Measurements from ENCODE around the gene TMEM248.

DNA sequence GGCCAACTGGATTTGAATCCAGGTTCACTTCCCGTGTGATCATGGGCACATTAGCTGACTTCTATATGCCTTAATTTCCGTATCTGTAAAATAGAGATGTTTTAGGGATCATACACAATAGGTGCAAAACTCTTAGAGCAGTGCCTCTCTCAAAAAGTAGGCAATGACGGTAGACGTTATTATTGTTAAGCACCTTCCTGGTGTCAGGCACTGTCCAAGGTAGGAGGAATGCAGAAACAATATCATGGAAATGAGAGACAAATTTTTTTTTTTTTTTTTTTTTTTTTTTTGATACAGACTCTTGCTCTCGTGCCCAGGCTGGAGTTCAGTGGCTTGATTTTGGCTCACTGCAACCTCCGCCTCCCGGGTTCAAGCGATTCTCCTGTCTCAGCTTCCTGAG lies 8.1 kb downstream of the TMEM248 start:
- TF ChIP-seq, protein P1, sequence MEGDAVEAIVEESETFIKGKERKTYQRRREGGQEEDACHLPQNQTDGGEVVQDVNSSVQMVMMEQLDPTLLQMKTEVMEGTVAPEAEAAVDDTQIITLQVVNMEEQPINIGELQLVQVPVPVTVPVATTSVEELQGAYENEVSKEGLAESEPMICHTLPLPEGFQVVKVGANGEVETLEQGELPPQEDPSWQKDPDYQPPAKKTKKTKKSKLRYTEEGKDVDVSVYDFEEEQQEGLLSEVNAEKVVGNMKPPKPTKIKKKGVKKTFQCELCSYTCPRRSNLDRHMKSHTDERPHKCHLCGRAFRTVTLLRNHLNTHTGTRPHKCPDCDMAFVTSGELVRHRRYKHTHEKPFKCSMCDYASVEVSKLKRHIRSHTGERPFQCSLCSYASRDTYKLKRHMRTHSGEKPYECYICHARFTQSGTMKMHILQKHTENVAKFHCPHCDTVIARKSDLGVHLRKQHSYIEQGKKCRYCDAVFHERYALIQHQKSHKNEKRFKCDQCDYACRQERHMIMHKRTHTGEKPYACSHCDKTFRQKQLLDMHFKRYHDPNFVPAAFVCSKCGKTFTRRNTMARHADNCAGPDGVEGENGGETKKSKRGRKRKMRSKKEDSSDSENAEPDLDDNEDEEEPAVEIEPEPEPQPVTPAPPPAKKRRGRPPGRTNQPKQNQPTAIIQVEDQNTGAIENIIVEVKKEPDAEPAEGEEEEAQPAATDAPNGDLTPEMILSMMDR (IDR thresholded peaks at IDR 0.05 in 8 of 11, conservative IDR thresholded peaks at IDR 0.05 in 3 of 11) = no peak
- no peak for TF ChIP-seq POLR2A (IDR thresholded peaks at IDR 0.05)
- TF ChIP-seq POLR2AphosphoS5 (IDR thresholded peaks at IDR 0.05) = no peak

Data from spleen (tissue), 7 donors.